Measurements from ENCODE around the gene HOXB6.

Gene HOXB6

DNA sequence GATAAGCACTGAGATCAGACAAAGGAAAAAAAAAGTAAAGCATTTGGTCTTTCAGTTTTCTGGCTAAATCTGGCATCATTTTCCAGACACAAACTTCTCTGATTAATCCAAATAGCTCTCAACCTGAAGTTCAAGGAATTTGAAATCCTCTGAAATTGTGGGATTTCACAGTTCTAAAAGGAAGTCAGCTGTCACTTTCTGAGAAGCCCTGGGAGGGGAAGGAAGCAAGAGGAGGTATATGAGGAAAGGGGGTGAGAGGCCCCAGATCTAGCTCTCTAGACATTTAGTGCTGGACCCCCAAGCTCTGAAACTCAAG, 38.9 kb upstream of the HOXB6 start:
- no peak overlapping the region for H3K27ac ChIP-seq
- no peak for DNase-seq (ENCODE audit: low read depth, low spot score)
- no peaks in the 10 kb centered on the region for H3K9me3 ChIP-seq (ENCODE audit: low read depth, low read length)
- TF ChIP-seq EZH2 (IDR thresholded peaks at IDR 0.05) (no peak), POLR2AphosphoS5 (IDR thresholded peaks at IDR 0.05; ENCODE audit: borderline replicate concordance, low read depth, low read length) (no peak), FOXP2 (optimal IDR thresholded peaks at IDR 0.05; ENCODE audit: control extremely low read depth, extremely low read length, insufficient read depth) (no peak)
- H3K36me3 ChIP-seq (ENCODE audit: insufficient read depth, low read length), result no peaks in the 10 kb centered on the region
- H3K9ac ChIP-seq (ENCODE audit: insufficient read length), result no peak overlapping the region
- H3K4me3 ChIP-seq, result no peak overlapping the region

DNA sequence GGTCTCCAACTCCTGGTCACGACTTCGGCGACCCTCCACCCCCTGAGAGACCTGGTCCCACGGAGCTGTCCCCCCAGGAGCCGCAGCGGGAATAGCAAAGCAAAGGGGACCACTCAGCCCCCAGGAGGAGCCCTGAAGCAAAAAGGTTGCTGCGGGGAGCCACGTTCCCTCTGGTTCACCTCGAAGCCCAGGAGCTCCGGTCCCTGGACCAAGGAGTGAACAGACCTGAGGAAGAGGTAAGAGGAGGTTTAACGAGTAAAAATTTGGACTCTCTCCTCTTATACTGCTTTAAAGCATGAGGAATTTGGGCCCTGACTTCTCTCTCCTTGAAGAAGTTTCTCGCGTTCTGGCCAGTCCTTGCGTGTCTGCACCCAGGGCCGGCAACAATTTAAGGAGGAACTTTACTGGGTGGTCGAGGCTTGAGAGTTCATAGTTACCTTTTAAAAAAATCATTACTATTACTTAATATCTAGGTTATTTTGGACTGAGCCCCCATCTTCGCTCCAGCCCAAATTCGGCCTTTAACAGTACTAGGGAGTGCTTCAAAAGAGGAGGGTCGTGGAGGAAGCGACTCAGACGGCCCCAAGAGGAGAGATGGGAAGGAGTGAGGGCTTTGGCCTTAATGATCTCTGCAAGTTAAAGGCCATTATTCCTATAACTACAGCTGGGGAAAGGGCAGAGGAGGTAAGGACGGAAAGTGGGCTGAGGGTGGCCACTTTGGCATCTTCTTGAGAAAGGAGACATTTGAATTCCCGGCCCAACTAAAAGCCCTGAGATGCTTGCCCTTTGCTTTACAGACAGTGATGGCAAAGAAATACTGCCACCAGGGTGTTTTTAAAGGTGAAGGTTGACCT, 38.3 kb upstream of the HOXB6 start:
- Histone ChIP-seq H3K36me3 (ENCODE audit: insufficient read depth, low read length) (no peaks in the 10 kb centered on the region), H3K9me3 (ENCODE audit: low read depth, low read length) (no peaks in the 10 kb centered on the region), H3K4me3 (no peak overlapping the region), H3K27ac (no peak overlapping the region), H3K9ac (ENCODE audit: insufficient read length) (no peak overlapping the region)
- no peak for DNase-seq (ENCODE audit: low read depth, low spot score)
- TF ChIP-seq POLR2AphosphoS5 (IDR thresholded peaks at IDR 0.05; ENCODE audit: borderline replicate concordance, low read depth, low read length), result no peak
- no peak for TF ChIP-seq EZH2 (IDR thresholded peaks at IDR 0.05)
- no peak for TF ChIP-seq FOXP2 (optimal IDR thresholded peaks at IDR 0.05; ENCODE audit: control extremely low read depth, extremely low read length, insufficient read depth)

GRCh38 chr17:48642059-48642842, 37.5 kb upstream of the HOXB6 start:
- DNase-seq (ENCODE audit: low read depth, low spot score), result no peak
- Histone ChIP-seq H3K9me3 (ENCODE audit: low read depth, low read length) (no peaks in the 10 kb centered on the region), H3K36me3 (ENCODE audit: insufficient read depth, low read length) (no peaks in the 10 kb centered on the region), H3K9ac (ENCODE audit: insufficient read length) (no peak overlapping the region), H3K4me3 (no peak overlapping the region), H3K27ac (no peak overlapping the region)
- no peak for TF ChIP-seq EZH2 (IDR thresholded peaks at IDR 0.05)
- TF ChIP-seq FOXP2 (optimal IDR thresholded peaks at IDR 0.05; ENCODE audit: control extremely low read depth, extremely low read length, insufficient read depth), result no peak
- no peak for TF ChIP-seq POLR2AphosphoS5 (IDR thresholded peaks at IDR 0.05; ENCODE audit: borderline replicate concordance, low read depth, low read length)

DNA sequence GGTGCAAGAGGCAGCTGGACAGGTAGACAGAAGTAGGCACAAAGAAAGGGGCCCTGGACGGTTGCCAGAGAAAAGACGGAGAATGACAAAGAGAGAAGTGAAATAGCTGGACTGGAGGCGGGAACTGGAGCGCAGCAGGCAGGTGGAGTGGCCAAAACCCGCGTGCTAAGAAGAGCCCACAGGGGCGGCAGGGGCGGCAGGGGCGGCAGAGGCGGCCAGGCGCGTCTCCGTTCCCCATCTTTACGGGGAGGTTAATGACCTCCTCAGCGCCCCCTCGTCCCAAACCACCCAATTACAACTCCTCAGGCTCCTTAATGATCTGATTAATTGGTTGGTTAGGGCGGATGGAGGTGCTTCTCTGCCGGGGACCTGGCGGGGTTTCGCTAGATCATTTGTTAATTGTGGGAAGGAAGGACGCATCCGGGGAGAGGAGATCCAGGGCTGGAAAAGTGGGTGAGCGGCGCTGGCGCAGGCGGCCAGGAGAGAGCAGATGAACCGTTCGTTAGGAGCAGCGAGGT, 36.8 kb upstream of the HOXB6 start:
- TF ChIP-seq POLR2AphosphoS5 (IDR thresholded peaks at IDR 0.05; ENCODE audit: borderline replicate concordance, low read depth, low read length) (no peak), EZH2 (IDR thresholded peaks at IDR 0.05) (no peak), FOXP2 (optimal IDR thresholded peaks at IDR 0.05; ENCODE audit: control extremely low read depth, extremely low read length, insufficient read depth) (no peak)
- Histone ChIP-seq H3K36me3 (ENCODE audit: insufficient read depth, low read length) (no peaks in the 10 kb centered on the region), H3K4me3 (no peak overlapping the region), H3K9ac (ENCODE audit: insufficient read length) (no peak overlapping the region), H3K9me3 (ENCODE audit: low read depth, low read length) (no peaks in the 10 kb centered on the region), H3K27ac (no peak overlapping the region)
- no peak for DNase-seq (ENCODE audit: low read depth, low spot score)

DNA sequence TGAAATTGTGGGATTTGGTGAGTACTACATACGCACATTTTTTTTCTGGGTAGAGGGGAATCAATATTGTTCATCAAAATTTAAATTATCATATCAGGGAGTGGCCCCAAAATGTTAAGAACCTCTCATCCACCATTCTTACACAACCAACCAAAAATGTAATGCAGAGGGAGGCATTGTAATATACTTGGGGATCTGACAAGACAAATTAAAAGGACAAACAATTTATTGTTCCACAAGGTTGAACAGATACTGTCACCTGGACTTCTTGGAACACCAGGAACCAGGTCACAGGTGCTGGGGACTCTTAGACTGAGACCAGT, 36.0 kb upstream of the HOXB6 start:
- Histone ChIP-seq H3K4me3 (no peak overlapping the region), H3K36me3 (ENCODE audit: insufficient read depth, low read length) (no peaks in the 10 kb centered on the region), H3K9ac (ENCODE audit: insufficient read length) (no peak overlapping the region), H3K9me3 (ENCODE audit: low read depth, low read length) (no peaks in the 10 kb centered on the region), H3K27ac (no peak overlapping the region)
- no peak for DNase-seq (ENCODE audit: low read depth, low spot score)
- TF ChIP-seq POLR2AphosphoS5 (IDR thresholded peaks at IDR 0.05; ENCODE audit: borderline replicate concordance, low read depth, low read length) (no peak), EZH2 (IDR thresholded peaks at IDR 0.05) (no peak), FOXP2 (optimal IDR thresholded peaks at IDR 0.05; ENCODE audit: control extremely low read depth, extremely low read length, insufficient read depth) (no peak)

GRCh38 chr17:48639982-48640857, 35.4 kb upstream of the HOXB6 start:
- H3K36me3 ChIP-seq (ENCODE audit: insufficient read depth, low read length), result no peaks in the 10 kb centered on the region
- no peak for TF ChIP-seq EZH2 (IDR thresholded peaks at IDR 0.05)
- no peak for TF ChIP-seq FOXP2 (optimal IDR thresholded peaks at IDR 0.05; ENCODE audit: control extremely low read depth, extremely low read length, insufficient read depth)
- TF ChIP-seq POLR2AphosphoS5 (IDR thresholded peaks at IDR 0.05; ENCODE audit: borderline replicate concordance, low read depth, low read length), result no peak
- no peak overlapping the region for H3K27ac ChIP-seq
- H3K9me3 ChIP-seq (ENCODE audit: low read depth, low read length), result no peaks in the 10 kb centered on the region
- no peak overlapping the region for H3K4me3 ChIP-seq
- no peak for DNase-seq (ENCODE audit: low read depth, low spot score)
- no peak overlapping the region for H3K9ac ChIP-seq (ENCODE audit: insufficient read length)

DNA sequence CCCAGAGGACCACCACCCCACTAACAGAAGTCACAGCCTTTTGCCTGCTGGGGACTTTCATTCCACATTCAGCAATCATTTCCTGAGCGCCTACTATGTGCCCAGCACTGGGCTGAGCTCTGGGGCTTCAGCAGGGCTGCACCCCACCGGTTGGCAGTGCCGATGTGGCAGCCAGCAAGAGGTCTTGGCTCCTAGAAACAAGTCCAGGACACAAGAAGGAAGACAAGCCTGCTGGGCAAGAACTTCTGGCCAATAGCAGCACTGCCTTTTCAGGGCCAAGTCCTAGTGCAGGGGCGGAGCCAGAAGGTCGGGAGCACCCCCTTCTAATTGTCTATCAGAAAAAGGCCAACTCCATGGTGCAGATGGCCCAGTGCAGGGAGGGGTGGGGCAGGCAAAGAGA, 34.4 kb upstream of the HOXB6 start:
- H3K27ac ChIP-seq, result no peak overlapping the region
- TF ChIP-seq POLR2AphosphoS5 (IDR thresholded peaks at IDR 0.05; ENCODE audit: borderline replicate concordance, low read depth, low read length) (no peak), EZH2 (IDR thresholded peaks at IDR 0.05) (no peak), FOXP2 (optimal IDR thresholded peaks at IDR 0.05; ENCODE audit: control extremely low read depth, extremely low read length, insufficient read depth) (no peak)
- H3K9me3 ChIP-seq (ENCODE audit: low read depth, low read length), result no peaks in the 10 kb centered on the region
- no peak overlapping the region for H3K9ac ChIP-seq (ENCODE audit: insufficient read length)
- no peak overlapping the region for H3K4me3 ChIP-seq
- no peaks in the 10 kb centered on the region for H3K36me3 ChIP-seq (ENCODE audit: insufficient read depth, low read length)
- DNase-seq (ENCODE audit: low read depth, low spot score), result no peak

Data from SK-N-MC (cell line).